HG02938 (cell line): ENCODE results near the gene ADAM33.

Source experiments
- ATAC-seq: cut with Tn5 transposase; IDR thresholded peaks from one replicate; pipeline ENCODE4 v1.9.1; 2021; ENCODE audit warnings: mild to moderate bottlenecking, moderate library complexity; ENCODE audit not compliant: unreplicated experiment

ADAM33 gene

DNA sequence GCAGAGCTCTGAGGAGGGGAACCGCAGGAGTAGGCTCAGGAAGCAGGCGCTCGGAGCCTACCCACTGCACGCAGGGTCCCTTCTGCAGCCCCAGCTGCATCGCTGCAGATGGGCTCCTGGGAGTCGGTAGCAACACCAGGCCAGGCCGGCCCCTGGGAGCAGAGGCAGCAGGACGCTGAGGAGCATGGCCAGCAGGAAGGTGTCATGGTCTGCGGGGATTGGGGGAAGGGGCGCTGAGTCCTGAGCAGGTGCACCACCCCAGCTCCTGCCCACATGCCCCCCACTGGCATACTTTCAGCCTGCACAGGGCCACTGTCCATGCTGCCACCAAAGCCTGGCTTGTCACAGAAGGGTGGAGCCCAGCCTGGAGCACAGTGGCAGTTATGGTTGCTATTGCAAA is 10.9 kb downstream of the ADAM33 start:
- no peak for ATAC-seq

DNA sequence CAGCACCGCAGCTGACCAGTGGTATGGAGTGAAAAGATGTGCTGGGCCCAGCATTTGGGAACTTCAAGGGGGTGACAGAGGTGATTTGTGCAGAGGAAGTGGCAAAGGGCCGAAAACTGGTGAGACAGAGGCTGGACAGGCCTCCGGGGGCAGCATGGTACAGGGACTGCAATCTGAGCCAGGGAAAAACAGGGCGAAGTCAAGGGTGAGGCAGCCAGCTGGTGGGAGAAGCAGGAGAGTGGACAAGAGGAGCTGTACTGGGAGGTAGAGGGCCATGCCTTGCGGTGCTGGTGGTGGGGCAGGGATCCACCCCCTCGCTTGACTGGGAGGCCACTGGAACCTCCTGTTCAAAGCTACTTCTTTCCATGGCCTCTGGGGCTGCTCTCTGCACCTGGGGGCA is 11.3 kb downstream of the ADAM33 start:
- no peak for ATAC-seq

DNA sequence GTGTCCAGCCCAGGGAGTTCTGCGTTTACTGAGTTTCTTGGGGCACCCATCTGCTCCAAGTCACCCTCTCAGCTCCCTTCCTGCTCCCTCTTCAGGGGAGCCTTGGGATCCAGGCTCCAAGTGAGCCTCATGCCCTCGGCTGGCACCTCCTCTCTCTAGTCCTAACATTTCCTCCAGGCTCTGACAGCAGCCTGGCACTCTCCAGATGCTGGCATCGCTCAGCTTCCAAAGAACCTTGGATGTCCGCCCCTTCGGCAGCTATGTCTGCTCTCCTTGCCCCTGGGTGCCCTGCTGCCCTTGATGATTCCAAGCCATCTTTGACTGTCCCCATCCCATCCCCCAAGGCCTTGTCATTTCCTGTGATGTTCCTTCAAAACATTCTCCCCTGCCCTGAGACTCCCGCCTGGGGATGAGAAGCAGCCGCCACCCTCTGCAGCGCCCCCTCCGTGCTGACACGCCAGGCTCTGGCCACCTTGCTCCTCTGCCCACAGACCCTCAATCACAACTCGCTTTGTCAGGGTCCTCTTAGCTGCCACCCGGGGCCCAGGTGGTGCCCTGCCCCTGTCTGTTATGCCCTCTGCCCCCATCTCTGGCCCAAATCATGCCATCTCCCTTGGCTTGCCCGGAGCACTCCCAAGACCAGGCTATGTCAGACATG is 12.0 kb downstream of the ADAM33 start:
- ATAC-seq, result no peak

DNA sequence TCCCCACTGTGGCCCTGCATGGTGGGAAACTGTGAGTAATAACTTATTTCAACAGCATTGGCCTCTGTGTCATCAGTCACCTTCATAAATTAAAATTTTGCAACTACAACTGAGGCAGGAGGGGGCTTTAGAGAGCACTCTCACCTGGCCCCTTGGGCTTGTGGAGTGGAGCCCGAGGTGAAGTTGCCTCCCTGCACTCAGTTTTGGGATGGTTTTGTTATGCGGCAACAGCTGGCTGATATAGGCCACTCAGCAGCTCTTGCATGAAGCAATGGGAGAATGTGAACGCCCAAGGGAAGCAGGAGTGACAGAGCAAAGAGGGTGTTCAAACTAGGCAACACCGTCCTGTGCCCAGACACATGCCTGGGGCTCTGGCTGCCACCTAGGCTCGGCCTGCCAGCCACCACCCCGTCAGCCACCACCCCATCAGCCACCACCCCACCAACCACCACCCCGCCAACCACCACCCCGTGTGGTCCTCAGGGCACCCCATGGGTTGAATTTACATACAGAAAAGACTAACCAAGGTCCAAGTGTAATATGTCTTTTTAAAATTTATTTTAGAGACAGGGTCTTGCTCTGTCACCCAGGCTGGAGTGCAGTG is 14.3 kb downstream of the ADAM33 start:
- no peak for ATAC-seq

DNA sequence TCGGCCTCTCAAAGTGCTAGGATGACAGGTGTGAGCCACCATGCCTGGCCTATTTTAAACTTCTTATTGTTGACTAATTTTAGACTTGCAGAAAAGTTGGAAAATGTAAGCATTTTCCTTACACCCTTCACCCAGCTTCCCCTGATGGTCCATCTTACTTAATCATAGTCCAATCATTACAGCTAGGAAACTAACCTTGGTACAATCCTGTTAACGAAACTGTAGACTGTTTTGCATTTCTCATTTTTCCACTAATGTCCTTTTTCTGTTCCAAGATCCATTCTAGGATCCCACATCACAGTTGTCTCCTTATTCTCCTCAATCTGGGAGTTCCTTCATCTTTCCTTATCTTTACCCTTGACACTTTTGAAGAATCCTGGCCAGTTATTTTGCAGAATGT is 18.0 kb downstream of the ADAM33 start:
- no peak for ATAC-seq

DNA sequence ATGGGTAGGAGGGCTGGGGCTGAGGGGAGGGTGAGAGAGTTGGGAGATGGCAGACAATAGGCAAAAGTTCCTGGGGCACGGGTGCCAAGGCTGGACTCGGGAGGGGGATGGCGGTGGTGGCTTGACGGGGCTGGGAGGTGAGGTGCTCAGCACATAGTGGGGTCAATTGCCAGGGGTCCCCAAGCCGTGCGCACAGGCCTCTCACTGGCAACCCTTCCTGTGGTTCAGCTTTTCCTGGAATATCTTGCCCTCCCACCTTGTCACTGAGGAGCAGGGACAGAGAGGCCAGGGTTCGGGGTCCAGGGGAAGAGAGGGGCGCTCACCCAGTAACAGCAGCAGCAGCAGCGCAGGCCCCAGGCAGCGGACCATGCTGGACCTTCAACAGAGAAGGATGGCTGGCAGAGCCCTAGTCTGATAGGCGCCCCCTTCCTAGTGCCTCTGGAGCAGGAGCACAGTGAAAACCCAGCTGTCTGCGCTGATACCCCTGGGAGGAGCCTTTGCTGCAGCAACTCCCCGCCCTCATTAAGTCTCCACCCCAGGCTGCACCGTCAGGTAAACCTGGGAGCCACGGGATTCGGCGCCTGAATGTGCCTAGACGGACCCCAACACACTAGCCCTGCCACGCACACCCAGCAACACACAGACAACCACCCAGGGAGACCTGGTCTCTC is 18.6 kb downstream of the ADAM33 start, which contains the start of gene GFRA4:
GFRA4 (minus strand) TSS at position 369 of the 671 bp plus-strand sequence; CDS start at position 369, 0 bp downstream.
- no peak for ATAC-seq

DNA sequence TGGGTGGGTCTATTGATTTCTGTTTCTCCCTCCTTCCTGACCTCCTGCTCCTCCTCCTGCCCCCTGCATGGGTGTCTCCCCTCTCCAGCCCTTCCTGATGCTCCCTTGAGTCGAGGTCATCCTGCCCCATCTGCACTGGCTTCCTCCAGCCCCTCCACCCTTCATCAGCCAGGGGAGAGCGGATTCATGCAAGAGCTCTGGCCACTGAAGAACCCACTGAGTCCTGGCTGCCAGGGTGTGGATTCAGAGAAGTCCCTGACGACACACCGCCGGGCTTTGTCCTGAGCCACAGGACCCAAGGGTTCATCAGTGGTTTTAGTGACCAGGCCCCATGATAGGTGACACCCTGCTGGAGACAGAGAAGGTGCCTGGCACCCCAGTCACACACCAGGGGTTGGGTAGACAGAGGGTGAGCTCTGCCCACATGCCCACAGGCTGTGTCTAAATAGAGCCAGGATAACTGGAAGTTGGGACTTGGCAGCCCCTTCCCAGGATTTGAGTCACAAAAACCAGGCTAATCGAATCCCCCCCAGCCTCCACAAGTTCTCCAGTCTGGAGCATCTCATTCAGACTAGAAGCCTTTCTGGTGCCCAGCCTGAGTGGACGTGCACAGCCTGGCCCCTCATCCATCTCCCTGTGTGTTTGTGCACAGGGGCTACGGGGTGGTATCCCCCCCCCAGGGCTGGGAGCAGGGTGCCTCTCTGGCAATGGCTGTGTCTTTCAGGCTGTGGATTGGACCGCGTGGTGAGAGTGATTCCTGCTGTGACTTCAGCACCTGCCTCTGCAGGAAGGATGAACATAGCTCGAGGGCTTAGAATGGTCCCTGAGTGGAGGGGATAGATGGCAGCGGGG is 19.8 kb downstream of the ADAM33 start:
- ATAC-seq, result no peak

DNA sequence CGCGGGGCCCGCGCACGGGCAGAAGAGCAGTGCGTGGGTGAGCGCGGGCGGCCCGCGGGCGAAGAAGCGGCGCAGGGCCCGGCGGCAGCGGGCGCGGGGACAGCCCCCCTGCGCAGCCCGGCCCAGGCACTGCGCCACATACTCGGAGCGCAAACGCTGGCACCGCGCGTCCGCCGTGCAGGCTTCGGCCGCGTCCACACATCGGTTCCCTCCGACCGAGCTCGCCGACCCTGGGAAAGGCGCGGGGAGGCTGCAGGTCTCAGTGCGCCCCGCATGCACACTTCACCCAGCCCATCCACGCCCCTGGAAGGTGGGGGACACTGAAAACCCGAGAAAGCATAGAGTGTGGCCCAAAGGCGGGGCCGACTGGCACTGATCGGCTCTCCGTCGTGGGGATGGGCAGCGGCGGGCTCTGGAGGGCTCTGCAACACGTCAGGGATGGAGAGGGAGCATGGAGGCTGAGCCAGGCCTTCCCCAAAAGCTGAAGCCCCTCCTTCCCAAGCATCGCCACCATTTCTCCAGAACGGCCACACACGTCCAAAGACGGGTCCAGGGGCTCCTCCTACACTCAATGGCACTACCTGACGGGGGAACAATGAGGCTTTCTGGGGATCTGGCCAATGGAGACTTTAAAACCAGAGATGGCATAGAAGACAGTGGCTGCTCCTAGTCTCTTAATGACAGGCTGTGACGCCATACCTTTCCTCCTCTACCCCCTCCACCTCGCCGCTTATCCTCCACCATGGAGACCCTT is 20.6 kb downstream of the ADAM33 start:
- ATAC-seq, result no peak

DNA sequence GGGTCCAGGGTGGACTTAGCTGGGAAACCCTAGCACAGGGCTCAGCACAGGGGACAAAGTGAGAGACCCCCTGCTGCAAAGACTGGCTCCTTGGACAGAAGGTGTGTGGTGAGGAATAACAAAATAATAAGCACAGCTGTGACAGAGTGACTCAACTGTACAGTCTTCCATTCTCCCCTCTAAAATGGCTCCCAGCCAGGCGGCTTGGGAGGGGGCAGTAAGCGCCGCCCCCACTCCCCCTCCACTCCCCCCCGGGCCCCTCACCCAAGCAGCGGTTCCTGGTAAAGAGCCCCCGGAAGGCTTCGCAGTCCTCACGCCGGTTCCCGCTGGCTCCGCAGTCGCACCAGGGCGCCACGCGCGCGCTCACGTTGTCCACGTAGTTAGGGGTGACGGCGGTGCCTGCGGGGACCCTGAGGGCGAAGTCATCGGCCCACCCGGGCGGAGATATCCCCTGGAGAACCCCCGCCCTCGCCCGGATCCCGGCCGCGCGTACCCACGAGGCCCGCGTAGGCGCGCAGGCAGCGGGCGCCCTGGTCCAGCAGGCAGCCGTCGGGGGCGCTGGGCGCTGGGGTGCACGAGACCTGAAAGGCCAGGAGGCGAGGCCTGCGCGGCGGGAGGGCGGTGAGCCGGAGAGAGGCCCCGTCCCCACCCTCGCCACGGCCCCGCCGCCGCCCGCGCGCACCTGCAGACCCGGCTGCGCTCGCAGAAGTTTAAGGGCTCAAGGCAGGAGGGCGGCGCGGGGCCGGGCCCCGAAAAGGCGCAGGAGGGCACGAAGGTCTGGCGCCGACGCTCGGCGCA is 21.3 kb downstream of the ADAM33 start:
- ATAC-seq, result no peak

DNA sequence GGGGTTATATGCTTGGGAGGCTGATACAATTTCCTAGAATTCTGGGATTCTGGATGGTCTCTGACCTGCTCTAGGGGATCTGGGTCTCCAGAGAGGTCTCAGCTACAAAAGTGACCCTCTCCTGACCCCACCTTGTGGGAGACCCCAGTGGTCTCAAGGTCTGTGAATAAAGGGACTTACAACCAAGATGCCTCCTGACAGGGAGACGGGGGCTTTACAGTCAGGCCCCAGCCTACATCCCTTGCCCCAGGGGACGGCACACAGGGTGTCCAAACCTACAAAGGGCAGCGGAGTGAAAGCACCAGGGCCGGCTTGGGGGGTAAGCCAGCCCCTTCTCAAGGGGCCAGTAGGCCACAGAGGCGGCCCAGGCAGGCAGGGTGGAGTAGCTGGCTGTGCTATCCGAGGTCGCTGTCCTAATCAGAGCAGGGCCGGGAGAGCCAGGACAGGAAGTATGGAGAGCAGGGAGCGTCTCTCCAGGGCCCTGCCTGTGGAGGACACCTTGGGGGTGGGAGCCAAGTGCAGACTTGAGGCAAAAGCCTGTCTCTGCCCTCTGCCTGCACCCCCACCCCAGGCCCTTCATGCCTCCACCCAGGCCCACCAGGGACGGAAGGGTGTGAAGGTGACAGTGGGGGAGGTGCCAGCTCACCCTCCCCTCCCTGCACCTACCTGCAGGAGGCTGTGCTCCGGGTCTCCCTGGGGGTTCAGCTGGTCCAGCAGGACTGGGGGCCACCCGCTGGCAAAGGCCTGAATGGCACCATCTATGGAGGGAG is 22.1 kb downstream of the ADAM33 start:
- no peak for ATAC-seq

DNA sequence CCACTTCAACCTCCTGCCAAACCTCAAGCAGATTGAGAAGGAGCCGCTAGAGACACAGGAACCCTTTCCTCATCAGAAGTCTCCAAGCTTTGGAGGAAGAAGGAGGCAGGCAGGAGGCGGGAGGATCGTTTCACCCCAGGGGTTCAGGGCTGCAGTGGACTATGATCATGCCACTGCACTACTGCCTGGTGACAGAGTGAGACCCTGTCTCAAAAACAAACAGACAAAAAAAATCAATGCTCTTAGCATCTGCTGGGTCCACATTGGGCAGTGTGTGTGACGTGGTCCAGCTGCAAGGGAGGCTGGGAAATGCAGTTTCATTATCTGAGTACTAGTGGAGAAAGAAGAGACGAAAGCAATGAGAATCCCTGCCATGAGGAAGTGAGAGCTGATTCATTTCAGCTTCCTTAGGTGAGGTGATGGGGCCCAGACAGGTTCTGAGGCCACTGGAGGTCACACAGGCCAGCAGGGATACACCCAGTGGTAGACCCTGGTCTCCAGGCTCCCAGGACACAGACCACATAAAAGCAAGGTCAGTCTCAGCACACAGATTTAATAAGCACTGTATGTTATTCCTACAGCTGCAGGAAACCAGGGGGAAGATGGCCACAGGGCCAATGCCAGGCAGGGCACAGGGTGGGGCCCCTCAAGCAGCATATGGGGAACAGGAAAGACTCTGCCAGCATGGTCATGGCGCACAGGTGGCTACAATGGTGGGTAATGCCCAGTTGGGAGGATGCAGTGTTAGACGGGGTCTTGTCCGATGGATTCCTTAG is 22.9 kb downstream of the ADAM33 start:
- peak; percentile 97 for ATAC-seq

DNA sequence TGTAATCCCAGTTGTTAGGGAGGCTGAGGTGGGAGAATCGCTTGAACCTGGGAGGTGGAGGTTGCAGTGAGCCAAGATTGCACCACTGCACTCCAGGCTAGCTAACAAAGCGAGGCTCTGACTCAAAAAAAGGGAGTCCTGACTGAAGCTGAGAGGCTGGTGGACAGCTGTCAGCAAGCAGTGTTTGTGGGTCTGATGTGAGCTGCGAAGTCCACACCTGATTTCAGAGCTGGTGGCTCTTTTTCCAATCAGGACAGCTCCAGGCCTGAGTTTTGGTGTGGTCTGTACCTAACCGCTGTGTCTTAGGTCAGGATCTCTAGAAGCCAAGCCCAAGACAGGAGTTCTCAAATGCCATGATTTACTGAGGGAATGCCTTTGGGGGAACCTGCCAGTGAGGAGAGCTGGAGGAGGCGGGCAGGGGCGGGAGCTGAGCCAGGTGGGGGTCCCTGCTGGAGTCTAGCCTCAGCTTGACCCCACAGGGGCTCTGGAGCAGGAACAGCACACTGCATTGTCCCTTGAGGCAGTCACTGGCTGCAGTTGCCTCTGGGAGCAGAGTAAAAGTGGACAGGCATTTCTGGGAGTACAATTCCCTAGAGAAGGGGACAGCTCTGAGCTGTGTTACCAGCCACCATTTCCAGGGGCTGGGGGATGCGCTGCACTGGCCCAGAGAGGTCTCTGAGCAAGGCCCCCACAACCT is 23.6 kb downstream of the ADAM33 start:
- ATAC-seq, result no peak

DNA sequence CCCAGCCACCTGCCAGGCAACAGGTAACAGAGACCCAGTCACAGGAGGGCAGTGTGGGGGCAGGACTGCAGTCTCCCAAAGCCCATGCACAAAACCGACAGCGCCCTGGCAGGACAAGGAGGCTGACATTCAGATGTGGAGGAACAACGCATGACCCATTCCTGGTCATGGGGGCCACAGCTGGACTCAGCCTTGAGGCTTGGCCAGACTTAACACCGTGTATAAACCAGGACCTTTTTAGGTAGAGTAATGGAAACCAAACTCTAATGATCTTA is 26.7 kb downstream of the ADAM33 start:
- no peak for ATAC-seq

DNA sequence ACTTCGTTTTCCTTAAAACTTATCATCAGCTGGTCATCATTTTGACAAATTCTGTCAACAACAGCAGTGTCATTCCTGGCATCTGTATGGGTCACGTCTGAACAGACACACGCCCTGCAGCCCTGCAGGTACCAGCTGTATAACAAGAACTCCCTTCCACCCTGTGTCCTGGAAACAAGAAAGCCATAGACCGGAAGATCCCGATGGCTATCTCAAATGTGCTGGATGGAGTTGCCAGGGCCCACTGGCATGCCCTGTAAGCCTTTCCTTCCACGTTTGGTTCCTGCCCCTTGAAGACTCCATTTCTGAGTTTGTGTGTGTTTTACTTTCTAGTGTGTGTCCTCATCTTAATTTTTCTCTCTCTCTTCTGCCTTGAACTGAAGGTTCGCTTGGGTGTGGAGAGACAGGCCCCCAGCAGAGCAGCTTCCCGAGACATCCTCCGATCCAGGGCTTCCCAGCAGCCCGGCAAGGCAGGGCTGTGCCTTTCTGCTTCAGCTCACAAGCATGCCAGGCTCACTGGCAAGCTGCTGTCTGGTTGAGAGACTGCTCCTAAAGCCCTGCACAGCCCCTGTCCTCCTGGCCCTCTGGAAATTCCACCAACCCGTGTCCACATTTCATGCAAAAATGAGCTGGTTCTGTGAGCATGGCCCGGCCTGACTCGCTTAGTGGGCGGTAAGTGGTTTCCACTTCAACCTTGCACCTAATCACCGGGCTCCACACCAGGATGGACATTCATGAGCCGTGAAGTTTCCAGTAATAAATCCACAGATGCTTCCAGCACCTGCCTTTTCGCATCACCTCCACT is 27.3 kb downstream of the ADAM33 start:
- no peak for ATAC-seq

DNA sequence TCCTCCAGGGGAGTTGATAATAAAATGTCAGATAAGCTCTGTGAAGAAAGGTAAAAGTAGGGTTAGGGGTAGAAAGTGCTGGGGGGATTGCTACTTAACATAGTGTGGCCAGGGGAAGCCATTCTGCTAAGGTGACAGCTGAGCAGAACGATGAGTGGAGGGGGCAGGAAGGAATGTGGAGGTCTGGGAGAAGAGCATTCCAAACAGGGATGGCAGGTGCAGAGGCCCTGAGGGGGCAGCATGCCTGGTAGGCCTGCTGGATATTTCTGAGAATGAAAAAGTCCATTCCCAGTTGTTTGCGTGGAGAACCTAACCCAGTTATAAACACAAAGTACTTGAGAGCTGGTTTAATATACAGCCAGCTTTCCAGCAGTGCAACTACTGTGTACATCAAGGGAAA is 27.9 kb downstream of the ADAM33 start:
- no peak for ATAC-seq

DNA sequence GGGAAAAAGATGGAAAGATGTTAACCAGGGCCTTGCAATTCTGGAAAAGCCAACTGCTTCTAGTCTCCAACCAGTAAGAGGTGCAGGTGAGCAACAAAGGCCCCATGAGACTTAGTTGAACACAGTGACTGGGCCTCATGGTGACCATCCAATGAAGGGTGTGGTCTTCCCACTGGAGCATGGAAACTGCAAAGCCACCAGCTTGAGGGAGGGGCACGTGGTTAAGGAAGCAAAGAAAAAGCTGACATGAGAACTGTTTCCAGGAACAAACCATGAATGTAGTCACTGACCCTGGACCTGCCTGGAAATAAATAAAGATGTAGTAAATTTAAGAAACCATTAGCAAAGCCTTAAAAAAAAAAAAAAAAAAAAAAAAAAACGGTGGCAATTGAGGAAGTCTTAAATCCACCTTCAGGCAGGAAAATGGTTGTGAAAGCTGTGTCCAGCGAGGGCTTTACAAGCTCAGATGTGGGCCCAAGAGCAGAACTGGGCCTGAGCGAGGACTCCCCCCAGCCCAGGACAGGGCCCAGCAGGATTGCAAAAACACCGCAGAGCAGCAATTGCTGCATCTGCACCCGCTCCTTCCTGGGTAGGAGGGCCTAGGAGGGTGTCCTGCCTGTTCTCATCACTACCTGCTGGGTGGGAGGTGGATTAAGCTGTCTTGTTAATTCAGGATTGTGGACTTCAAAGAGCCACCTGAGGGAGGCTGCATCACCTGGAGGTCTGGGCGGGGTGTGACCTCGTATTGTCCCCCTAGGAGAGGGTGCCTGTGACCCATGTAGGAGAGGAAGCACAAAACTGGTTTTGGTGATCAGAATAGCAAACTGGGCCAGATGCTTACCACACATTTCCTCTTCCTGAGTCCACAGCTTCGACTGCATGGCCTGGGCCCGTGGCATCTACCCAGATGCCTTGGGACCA is 28.9 kb downstream of the ADAM33 start:
- no peak for ATAC-seq
